Right renal cortex interstitium (tissue), 3 donors: ENCODE results near the gene PRKAG2. TPM values are rescaled to one million over a fixed set of nuclear protein-coding genes. Genes with fewer than 3 reads are reported as not detected.

Experiments
- DNase-seq, 3 donors: peaks; one replicate each; pipeline ENCODE4 v3.0.0-alpha.2; 2013; ENCODE audit warnings: low read depth in 3 of 3, low spot score in 2 of 3
- polyA plus RNA-seq, 3 donors: library from polyadenylated mRNA; unstranded; fragments of 120-200 nt; gene quantifications; one replicate each; pipeline ENCODE4 v1.2.1, GENCODE V29; 2013; ENCODE audit not compliant: insufficient read length in 3 of 3

The PRKAG2 gene
- polyA plus RNA-seq, 3 donors = 29.7 to 30.4 (median 30.0) TPM

DNA sequence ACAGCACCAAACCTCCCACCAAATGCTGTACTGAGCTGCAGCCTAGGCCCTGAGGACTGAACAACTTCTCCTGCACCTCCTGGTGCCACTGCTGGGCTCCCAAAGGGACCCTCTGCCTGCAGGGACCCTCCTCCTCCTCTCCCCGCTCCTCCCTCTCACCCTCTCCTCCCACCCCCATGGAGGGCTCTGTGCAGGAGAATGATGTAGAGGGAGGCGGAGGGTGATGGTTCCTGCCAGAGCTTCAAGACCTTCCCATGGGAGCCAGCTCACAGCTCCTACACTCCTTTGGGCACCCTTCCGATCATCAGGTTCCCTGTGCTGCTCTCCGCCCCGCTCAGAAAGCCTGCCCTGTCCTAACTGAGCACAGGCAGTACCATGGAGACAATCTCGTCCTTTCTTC is 97.7 kb downstream of the PRKAG2 start:
- no peak for DNase-seq

DNA sequence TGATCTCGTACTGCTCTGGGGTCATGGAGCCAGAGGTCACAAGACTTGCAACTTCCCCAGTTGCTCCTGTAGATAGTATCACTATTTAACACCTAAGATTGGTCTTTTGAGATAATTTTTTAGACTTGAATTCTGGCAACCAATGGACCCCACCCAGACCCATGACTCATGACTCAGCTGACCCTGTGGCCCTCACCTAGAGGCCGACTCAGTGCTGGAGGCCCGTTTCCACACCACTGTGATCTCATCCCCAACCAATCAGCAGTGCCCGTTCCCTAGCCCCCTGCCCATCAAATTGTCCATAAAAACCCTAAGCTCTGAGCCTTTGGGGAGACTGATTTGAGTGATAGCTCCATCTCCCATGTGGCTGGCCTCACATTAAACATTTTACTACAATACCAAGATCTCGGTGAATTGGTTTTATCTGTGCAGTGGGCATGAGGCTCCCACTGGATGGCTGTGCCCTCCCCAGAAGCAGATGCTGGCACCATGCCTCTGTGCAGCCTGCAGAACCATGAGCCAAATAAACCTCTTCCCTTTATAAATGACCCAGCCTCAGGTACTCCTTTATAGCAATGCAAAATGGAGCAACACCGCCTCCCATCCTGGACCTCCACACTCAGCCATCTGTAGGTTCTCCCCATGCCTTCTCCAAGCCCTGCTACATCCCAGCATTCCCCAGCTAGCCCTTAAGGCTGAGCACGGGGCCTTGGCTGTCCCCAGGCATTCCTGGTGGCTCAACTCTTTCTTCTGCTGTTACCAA is 98.8 kb downstream of the PRKAG2 start:
- no peak for DNase-seq

DNA sequence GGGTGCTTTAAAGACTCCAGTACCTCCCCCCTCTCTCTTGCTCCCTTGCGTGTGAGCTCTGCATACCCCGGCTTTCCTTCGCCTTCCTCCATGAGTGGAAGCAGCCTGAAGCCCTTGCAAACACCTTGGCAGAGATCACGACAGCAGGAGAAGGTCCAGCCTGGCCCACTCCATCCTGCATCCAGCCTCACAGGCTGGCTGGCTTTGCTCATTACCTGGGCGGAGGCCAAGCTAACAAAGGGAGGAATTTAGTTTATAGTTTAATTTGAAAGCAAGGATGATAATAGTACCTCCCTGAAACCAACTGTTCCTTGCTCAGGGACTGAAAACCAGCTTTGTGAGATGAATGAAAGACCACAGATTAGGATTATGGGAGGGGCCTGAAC is 99.4 kb downstream of the PRKAG2 start:
- DNase-seq = no peak

DNA sequence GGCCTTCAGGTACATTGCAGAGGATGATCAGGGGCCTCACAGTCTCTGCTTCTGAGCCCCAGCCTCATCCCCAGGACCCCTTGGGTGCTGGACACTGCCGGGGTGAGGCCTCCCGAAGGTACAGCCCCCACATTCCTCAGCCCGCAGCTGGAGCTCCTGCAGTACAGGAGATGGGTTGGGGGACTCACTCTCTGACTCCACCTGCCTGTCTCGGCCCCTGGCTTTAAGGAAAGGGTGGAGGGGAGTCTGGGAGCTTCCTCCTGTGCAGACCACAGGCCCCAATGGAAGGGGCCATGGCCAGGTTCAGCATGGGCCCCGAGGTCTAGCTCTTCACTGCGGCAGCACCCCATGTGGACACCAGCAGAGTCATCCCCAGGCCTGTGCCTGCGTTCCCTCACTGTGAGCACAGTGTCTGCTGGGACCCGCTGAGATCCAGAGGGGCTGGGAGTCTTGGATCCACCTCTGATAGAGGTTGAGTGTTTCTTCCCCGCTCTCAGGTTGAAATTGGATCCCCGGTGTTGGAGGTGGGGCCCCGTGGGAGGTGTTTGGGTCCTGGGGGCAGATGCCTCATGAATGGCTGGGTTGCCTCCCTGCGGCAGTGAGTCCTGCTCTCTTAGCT is 99.9 kb downstream of the PRKAG2 start:
- no peak for DNase-seq

DNA sequence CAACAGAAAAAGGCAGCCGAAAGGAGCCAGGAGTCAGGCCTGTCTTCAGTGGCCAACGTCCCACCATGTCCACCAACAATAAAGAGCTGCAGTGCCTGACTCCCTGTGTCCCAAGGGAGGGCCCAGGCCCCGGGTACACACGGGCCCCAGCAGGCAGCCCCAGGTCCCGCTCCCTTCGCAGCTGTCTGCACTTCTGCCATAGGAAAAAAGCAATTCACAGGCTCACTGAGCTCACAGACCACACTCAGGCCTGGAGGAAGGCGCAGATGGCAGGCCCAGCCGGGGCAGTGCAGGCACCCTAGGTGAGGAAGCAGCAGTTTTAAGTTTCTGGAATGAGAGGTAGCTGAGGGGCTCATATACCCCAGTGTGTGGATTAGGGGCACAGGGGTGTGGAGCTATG is 100.5 kb downstream of the PRKAG2 start:
- no peak for DNase-seq

DNA sequence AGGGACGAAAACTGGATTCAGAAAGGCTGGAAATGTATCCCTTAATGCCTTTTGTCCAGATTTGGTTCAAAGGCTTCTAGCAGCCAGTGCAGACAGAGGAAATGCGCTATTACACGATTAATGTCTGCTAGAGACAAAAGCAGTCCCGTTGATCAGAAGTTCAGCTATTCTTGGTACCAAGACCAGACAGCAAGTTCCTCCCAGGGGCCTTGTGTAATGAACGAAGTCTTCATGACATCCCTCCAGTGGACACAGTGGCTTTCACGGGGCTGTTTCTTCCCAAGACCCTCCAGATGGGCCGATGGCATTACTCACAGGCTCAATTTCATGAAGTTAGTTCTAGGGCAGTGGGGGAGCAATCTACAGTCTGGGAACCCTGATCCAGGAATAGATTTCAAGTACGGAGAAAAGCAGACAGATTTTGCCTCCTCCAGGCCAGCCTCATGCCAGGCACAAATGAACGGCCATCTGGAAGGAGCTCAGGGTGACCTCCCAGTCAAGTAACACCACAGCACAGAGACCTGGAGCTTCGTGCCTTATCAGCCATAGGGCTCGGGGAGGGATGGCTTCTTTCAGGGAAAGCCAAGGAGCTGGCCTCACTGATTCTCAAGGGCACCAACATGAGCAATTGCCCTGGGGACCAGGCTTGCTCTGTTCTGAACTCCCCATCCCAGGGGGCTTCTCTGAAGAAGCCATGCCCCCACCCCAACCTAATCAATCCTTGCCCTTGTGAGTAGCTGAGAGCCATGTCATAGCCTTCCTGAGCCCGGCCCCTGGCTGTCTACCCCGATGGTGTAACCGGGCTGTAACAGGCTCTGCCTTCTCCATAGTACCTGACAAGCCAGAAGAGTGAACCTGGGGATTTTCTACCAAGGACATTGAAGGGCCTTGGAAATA is 101.1 kb downstream of the PRKAG2 start:
- no peak for DNase-seq

DNA sequence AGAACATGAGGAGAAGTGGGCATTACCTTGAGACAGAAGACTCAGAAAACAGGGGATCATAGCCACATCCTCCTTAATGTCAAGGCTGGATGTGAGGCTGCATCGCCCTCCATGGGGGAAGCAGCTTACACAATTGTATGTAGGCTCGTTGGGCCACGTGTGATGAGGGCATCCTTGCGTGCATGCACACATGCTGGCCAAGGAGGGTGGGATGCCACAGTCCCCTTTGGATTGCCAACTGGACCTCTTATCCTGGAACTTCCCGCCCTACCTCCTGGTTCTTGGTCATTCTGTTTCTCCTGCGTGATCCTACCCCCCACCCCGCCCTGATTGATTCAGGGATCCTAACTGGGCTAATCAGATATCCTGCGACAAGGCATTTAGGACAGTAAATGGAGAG is 102.0 kb downstream of the PRKAG2 start:
- no peak for DNase-seq

DNA sequence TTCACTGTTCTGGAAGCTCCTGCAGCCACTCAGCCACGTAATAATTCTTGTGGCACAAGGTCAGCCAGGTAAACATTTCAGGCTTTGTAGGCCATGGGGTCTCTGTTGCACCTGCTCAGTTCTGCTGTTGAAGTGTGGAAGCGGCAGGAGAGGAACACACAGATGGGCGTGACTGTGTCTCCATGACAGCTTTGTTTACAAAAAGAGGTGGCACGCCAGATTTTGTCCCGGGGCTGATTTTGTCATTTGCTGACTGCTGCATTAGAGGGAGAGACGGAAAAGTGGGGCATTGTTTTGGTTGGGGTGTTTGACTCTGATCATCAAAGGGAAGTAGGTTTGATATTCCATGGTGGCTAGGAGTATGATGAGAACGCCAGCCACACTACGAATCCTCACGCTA is 103.1 kb downstream of the PRKAG2 start:
- no peak for DNase-seq

DNA sequence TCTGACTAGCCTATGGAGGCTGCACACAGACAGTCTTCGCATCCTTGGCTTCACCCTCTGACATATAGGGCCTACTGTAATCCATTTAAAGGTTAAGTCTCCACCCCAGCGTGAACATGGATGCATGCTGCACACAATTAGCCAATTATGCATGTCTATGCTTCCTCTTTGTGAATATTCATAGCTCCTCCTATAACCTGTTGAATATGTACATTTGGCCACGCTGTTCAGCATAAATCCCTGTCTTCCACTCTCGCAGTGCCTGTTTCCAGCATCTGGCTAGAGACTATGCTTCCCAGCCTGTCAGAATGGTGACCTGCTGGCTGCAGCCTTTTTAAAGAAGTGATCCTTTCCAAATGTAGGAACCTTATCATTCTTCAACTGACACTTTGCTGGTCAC is 106.7 kb downstream of the PRKAG2 start:
- DNase-seq = no peak

DNA sequence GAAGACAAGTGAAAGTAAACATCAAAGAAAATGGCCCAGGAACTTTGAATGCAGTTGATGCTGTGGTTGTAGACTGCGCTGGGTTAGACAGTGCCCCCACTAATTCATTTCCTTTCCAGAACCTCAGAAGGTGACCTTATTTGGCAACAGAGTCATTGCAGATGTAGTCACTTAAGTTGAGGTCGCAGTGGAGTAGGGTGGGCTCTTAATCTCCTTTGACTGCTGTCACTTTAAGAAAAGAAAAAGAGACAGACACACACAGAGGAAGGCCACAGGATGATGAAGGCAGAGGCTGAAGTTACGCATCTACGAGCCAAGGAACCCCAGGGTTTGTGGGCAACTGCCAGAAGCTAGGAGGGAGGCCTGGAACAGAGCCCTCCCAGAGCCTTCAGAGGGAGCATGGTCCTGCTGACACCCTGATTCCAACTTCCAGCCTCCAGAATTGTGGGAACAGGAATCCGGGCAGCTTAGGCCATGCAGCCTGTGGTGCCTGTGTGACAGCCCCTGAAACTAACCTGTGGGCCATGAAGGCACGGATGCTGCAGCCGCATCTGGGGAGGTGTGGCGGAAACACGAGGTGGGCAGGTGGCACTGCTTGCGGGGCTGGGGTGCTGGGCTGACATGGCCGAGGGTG is 107.6 kb downstream of the PRKAG2 start:
- DNase-seq = no peak

DNA sequence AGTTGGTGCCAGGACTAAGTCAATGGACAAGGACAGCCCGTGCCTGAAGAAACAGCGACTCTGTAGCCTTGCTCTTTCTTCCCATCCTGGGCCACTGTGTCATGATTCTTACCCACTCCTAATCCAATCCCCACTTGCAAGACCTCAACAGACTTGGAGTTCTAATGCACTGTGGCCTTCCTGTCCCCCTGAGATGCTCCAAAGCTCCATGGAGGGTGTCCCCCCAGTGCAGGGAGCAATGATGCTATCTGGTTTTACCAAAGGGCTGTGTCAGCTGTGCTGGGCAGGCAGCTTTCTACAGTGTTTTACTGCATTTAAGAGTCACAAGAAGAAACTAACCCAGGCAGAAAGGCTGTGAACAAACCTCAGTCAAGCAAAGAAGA is 108.1 kb downstream of the PRKAG2 start:
- DNase-seq = no peak

DNA sequence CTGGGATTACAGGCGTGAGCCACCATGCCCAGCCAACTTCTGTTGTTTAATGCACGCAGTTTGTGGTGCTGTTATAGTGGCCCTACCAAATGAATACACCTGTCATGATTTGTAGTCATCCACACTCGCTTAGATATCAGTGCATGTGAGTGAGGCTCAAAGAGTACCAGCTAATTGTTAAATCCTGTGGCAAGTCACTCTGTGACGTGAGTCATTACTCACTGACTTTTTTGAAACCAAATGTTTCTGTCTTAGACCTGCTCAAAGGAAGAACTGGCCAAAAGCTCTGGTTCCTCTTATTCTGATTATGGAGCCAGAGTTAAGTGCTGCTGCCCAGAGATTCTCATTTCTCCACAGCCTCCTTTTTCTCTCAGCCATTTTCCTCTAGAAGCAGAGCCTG is 109.4 kb downstream of the PRKAG2 start:
- no peak for DNase-seq

DNA sequence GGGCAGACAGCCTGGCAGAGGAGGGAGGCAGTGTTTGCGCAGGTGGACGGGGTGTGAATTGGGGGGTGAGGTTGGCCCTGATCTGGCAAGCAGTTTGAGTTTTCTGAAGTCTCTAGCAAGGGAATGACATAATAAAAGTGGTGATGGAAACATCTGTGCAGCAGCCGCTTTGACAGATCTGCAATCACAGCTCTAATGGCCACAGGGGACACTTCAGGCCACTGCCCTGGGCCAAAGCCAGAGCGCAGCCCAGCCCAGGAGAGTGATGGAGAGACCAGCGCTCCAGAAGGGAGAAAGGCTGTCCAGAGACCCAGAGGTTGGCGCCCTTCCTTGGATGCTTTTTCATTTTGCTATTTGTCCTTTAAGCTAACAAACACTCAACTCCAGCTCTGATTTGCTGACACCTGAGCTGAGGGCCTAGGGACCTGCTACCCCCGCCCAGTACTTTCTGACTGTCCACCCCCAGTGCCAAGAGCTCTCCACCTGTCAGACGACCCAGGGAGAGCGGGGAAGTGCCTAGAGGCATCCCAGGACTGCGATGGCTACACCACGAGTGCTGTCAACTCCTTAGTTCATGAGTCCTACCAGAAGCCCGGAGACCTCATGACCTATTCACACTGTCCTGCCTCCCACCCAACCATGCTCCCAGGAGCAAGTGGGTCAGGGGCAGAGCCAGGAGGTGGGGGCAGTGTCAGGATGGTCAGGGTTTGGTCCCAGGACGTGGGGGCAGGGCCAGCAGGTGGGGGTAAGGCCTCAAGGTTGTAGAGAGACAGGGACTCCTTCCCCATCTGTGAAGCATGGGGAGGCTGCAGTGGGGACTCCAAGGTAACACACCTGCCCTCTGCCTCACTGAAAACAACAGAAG is 112.6 kb downstream of the PRKAG2 start:
- no peak for DNase-seq

DNA sequence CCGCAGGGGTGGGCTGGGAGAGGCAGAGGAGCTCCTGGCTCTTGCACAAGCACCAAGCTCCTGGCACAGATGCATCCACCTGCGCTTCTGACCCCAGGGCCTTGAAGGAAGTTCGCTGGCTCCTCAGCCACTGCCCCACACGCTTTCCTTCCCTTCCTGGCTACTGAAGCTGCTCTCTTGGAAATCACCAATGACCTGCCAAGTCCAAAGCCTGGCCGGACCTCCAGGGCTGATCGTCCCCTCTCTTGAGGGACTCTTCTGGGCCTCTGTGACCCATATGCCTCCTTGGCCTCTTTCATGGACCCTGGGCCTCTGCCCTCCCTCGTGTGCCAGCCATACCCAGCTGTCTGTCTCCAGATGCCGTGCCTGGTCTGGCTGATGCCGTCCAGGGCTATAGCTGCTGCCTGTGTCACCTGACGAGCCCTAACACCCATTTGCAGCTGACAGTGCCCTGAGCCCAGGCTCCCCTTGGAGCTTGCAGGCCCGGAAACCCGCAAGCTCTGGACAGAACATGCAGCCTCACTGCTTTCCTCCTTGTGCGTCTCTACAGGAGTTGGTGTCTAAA is 113.4 kb downstream of the PRKAG2 start:
- no peak for DNase-seq

DNA sequence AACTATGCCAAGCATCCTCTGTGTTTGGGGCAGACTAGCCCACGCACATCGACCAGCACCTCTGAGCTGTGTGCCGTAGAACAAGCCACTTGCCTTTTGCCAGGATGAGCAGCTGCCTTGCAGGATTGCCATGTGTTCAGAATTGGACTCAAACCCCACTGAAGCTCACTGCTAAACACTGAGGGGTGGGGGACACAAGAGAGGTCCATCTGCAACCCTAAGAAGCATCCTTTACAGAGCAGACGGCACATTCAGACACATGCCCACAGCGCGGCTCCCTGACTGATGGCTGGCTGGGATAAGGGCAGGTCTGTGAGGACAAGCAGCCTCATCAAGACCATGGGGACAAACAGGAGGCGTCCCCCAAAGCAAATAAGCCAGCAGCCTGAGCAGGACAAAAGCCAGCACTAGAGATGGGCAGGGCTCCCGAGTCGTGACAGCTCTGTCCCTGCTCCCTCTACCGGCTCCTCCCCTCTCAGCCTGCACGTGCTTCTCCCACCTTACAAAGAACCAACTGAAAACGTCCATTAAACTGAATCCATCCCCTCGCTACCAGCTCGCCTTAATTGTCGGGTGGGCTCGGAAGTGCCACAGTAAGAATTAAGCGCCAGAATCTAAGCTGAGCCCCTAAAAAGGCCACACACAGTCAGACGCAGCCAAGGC is 114.2 kb downstream of the PRKAG2 start:
- no peak for DNase-seq

DNA sequence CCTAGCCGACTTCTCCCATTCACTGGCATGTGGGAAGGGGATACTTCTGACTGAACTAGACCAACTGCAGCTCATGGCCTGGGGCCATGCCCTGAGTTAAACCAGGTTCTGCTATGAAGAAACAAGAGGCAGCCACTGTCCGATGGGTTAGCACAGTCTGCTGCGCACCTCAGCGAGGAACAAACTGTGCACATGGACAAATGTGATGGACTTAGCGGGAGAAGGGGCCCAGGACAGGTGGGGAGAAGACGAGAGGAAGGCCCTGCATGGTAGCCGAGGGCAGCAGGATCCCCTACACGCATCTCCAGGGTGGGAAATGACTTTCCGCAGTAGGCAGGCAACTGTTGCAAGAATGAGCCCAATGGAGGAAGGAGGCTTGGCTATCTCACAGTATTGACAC is 115.0 kb downstream of the PRKAG2 start:
- no peak for DNase-seq

DNA sequence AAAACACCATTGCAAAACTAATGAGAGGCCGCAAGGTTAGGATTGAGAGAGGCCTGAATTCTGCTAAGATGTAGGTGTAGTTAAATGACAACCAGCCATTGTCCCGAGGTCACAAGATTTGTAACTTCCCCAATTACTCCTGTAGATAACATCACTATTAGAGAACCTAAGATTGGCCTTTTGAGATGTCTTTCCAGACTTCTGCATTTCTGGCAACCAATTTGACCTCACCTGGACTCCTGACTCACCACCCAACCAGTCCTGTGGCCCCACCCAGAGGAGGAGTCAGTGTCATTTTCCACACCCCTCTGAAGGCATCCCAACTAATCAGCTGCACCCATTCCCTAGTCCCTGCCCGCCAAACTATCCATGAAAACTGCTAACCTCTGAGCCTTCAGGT is 115.7 kb downstream of the PRKAG2 start:
- DNase-seq = no peak

DNA sequence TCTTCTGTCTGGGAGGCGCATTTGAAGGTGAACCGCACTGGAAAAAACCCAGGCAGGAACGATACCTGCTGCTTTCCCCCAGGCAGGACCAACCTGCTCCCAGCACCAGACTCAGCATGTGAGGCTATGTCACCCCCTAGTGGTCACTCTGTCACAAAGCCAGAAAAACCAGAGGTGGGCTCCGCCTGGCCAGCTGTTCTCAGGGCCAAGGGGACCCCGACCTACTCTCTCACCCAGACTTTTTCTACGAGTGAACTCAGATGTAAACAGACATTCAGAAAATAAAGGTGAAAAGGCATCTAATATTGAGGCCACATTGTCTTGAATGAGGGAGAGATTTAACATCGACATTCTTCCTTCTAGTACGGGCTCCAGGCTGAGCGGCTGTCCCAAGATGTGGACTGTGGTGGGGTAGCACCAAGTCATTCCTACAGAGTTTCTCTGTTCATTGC is 117.3 kb downstream of the PRKAG2 start:
- DNase-seq = peak; percentile 56 to 60 (median 58)
